ENCODE data around the gene KCND2. TPM values are rescaled to one million over a fixed set of nuclear protein-coding genes. Genes with fewer than 3 reads are reported as not detected.

The KCND2 gene
- polyA plus RNA-seq, 3 donors, result not detected

DNA sequence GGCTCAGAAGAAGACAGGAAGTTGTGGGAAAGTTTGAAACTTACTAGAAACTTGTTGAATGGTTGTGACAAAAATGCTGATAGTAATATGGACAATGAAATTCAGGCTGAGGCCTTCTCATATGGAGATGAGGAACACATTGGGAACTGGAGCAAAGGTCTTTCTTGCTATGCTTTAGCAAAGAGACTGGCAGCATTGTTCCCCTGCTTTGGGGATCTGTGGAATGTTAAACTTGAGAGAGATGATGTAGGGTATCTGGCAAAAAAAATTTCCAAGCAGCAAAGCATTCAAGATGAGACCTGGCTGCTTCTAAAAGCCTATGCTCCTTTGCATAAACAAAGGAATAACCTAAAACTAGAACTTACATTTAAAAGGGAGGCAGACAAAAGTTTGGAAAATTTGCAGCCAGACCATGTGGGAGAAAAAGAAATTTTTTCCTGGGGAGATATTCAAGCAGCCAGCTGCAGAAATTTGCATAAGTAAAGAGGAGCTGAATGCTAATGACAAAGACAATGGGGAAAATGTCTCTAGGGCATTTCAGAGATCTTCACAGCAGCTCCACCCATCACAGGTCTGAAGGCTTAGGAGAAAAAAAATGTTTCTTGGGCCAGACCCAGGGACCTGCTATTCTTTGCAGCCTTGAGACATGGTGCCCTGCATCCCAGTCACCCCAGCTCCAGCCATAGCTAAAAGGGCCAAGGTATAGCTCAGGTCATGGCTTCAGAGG lies 16.5 kb upstream of the KCND2 start:
- H3K27me3 Mint-ChIP-seq (ENCODE audit: low read depth in 3 of 3), result peaks cover 1 to 3% (median 2%) of the 10 kb centered on the region in 3 donors
- H3K9me3 Mint-ChIP-seq, result peaks cover 0 to 7% (median 0%) of the 10 kb centered on the region in 7 donors
- no peak overlapping the region for H3K4me3 Mint-ChIP-seq
- DNase-seq, result no peak
- H3K27ac ChIP-seq (ENCODE audit: low read depth in 1 of 2, low read length in 2 of 2), result no peak overlapping the region
- H3K4me2 ChIP-seq (replicated peaks; ENCODE audit: extremely low read depth, low read length, poor library complexity, severe bottlenecking), result no peak overlapping the region
- no peaks in the 10 kb centered on the region for H3K79me2 ChIP-seq (ENCODE audit: insufficient read depth, low read length)
- H3K9me3 ChIP-seq (replicated peaks in 1 of 2; ENCODE audit: control insufficient read depth in 1 of 2, insufficient read depth in 1 of 2, low read length in 2 of 2), result peaks cover 3 to 5% of the 10 kb centered on the region in 2 donors
- H3K27ac Mint-ChIP-seq, result no peak overlapping the region
- H3K9ac ChIP-seq (ENCODE audit: insufficient read depth, low read length, poor library complexity, severe bottlenecking), result no peak overlapping the region
- H4K20me1 ChIP-seq (ENCODE audit: insufficient read depth, low read length), result no peaks in the 10 kb centered on the region
- no peak overlapping the region for H3K4me3 ChIP-seq (replicated peaks in 1 of 3; ENCODE audit: low read depth in 2 of 3, low read length in 3 of 3)
- no peaks in the 10 kb centered on the region for H3K36me3 Mint-ChIP-seq
- no peaks in the 10 kb centered on the region for H3K4me1 ChIP-seq (ENCODE audit: control insufficient read depth in 1 of 2, insufficient read depth in 2 of 2, low read length in 2 of 2)
- intact Hi-C loops (cut with micrococcal nuclease), result no loop called here
- H3K4me1 Mint-ChIP-seq, result no peaks in the 10 kb centered on the region
- no peaks in the 10 kb centered on the region for H3K27me3 ChIP-seq (ENCODE audit: control insufficient read depth in 2 of 2, insufficient read depth in 2 of 2, low read length in 2 of 2)
- H3K36me3 ChIP-seq (replicated peaks in 1 of 2; ENCODE audit: control insufficient read depth in 1 of 2, insufficient read depth in 2 of 2, low read length in 2 of 2), result no peaks in the 10 kb centered on the region
- no peak overlapping the region for H2AFZ ChIP-seq (ENCODE audit: insufficient read depth, low read depth, low read length, poor library complexity, severe bottlenecking)
- TF ChIP-seq, protein P1, sequence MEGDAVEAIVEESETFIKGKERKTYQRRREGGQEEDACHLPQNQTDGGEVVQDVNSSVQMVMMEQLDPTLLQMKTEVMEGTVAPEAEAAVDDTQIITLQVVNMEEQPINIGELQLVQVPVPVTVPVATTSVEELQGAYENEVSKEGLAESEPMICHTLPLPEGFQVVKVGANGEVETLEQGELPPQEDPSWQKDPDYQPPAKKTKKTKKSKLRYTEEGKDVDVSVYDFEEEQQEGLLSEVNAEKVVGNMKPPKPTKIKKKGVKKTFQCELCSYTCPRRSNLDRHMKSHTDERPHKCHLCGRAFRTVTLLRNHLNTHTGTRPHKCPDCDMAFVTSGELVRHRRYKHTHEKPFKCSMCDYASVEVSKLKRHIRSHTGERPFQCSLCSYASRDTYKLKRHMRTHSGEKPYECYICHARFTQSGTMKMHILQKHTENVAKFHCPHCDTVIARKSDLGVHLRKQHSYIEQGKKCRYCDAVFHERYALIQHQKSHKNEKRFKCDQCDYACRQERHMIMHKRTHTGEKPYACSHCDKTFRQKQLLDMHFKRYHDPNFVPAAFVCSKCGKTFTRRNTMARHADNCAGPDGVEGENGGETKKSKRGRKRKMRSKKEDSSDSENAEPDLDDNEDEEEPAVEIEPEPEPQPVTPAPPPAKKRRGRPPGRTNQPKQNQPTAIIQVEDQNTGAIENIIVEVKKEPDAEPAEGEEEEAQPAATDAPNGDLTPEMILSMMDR (IDR thresholded peaks at IDR 0.05), result no peak

DNA sequence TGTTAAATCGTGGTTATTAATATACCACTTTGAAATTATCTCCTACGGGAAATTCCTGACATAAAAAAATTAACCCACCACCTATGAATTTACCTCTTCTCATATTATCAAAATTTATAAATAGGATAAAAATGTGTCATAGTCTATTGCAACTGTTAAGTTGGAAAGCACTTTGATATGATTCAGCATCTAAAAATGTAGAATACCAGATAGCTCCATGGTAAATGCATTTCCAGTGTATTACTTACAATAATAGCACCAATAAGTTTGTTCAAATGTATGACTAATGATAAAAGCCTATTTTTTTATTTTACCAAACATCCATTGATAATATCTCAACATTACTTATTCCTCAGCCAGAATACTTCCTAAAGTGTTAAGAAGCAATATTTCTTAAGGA lies 13.6 kb upstream of the KCND2 start:
- WGBS (ENCODE audit: insufficient coverage), result no CpG with 5 or more reads among the region's 2 CpGs
- no peaks in the 10 kb centered on the region for H3K27me3 ChIP-seq (ENCODE audit: control insufficient read depth in 2 of 2, insufficient read depth in 2 of 2, low read length in 2 of 2)

More for the DNA sequence above, 13.6 kb upstream of the KCND2 start:
- intact Hi-C loops (cut with micrococcal nuclease), result no loop called here
- Histone ChIP-seq H4K20me1 (ENCODE audit: insufficient read depth, low read length) (no peaks in the 10 kb centered on the region), H2AFZ (ENCODE audit: insufficient read depth, low read depth, low read length, poor library complexity, severe bottlenecking) (no peak overlapping the region), H3K4me3 (replicated peaks in 1 of 3; ENCODE audit: low read depth in 2 of 3, low read length in 3 of 3) (no peak overlapping the region), H3K9ac (ENCODE audit: insufficient read depth, low read length, poor library complexity, severe bottlenecking) (no peak overlapping the region), H3K36me3 (replicated peaks in 1 of 2; ENCODE audit: control insufficient read depth in 1 of 2, insufficient read depth in 2 of 2, low read length in 2 of 2) (no peaks in the 10 kb centered on the region), H3K4me1 (ENCODE audit: control insufficient read depth in 1 of 2, insufficient read depth in 2 of 2, low read length in 2 of 2) (no peaks in the 10 kb centered on the region), H3K79me2 (ENCODE audit: insufficient read depth, low read length) (no peaks in the 10 kb centered on the region), H3K4me2 (replicated peaks; ENCODE audit: extremely low read depth, low read length, poor library complexity, severe bottlenecking) (no peak overlapping the region), H3K9me3 (replicated peaks in 1 of 2; ENCODE audit: control insufficient read depth in 1 of 2, insufficient read depth in 1 of 2, low read length in 2 of 2) (peaks cover 3 to 5% of the 10 kb centered on the region in 2 donors), H3K27ac (ENCODE audit: low read depth in 1 of 2, low read length in 2 of 2) (no peak overlapping the region)
- H3K9me3 Mint-ChIP-seq, result peaks cover 0 to 7% (median 0%) of the 10 kb centered on the region in 7 donors
- peaks cover 1 to 2% (median 2%) of the 10 kb centered on the region in 3 donors for H3K27me3 Mint-ChIP-seq (ENCODE audit: low read depth in 3 of 3)
- H3K4me1 Mint-ChIP-seq, result no peaks in the 10 kb centered on the region
- no peaks in the 10 kb centered on the region for H3K36me3 Mint-ChIP-seq
- TF ChIP-seq, protein P1 (IDR thresholded peaks at IDR 0.05), result no peak
- DNase-seq, result no peak
- no peak overlapping the region for H3K4me3 Mint-ChIP-seq
- H3K27ac Mint-ChIP-seq, result no peak overlapping the region

Data from CD14-positive monocyte (primary cell).